DMS79 treated with DMSO at 0.1 percent for 48 hours (cell line): ENCODE measurements around the gene NR1H3.
A peak's percentile ranks its signal among the peaks of the same experiment; 100 is the strongest.
"Not testable (repeated sequence)": the region's sequence is repeated elsewhere in the genome, so short reads cannot be mapped to it uniquely, and the experiment has no call there.

Source experiments
- DNase-seq: peaks from one replicate; lab custom pipeline; 2025; lab: John Stamatoyannopoulos, UW

NR1H3 gene

DNA sequence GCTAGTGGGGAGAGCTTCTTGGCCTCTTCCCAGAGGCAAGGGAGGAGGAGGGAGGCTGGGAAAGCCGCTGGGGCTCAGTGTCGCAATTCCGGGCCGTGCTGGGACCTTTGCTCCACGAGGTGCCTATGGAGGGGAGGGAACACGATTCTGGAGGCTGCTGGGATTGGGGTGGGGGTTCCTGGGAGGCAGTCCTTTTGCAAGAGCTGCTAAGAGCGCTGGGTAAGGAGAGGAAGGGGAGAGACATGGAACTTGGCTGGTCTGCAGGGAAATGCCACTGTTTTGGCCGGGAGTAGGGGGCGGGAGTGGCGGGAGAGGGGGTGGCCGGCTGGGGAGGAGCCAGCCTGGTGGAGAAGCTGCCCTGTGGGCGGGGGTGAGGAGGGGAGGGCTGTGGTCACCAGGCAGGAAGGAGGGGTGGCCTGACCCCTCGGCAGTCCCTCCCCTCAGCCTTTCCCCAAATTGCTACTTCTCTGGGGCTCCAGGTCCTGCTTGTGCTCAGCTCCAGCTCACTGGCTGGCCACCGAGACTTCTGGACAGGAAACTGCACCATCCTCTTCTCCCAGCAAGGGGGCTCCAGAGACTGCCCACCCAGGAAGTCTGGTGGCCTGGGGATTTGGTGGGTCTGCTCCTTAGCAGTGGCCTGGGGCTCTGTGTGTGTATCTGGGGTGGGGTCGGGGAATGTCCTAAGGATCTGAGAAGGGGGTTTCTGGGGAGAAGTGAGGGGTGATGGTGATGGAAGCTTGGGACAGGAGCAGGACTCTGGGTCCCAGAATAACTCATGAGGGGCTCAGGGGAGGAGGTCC lies at the start of gene NR1H3:
Gene NR1H3 (plus strand): TSS at position 480 of the 800 bp plus-strand sequence. CDS start 1,221 bp downstream, outside the sequence.
- DNase-seq: no peak

DNA sequence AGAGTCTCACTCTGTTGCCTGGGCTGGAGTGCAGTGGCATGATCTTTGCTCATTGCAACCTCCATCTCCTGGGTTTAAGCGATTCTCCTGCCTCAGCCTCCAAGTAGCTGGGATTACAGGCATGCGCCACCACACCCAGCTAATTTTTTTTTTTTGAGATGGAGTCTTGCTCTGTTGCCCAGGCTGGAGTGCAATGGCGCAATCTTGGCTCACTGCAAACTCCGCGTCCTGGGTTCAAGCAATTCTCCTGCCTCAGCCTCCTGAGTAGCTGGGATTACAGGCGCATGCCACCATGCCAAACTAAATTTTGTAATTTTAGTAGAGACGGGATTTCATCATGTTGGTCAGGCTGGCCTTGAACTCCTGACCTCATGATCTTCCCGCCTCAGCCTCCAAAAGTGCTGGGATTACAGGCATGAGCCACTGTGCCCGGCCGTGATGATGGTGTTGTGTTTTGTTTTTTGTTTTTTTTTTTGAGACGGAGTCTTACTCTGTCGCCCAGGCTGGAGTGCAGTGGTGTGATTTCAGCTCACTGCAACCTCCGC lies 49.7 kb upstream of the NR1H3 start:
- not testable (repeated sequence) for DNase-seq

DNA sequence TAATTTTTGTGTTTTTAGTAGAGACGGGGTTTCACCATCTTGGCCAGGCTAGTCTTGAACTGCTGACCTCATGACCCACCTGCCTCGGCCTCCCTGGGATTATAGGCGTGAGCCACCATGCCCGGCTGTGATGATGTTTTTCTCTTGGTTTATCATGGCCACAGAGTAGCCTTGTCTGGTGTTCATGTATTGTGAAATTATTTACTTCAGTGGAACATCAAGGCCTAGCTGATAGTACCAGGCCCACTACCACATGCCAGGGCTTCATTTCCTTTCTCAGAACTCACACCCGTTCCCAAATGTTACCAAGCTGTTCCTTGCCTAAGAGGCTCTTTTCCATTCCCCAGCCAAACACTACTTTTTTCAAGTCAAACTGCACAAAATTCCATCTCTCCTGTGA lies 49.2 kb upstream of the NR1H3 start:
- DNase-seq: no peak

DNA sequence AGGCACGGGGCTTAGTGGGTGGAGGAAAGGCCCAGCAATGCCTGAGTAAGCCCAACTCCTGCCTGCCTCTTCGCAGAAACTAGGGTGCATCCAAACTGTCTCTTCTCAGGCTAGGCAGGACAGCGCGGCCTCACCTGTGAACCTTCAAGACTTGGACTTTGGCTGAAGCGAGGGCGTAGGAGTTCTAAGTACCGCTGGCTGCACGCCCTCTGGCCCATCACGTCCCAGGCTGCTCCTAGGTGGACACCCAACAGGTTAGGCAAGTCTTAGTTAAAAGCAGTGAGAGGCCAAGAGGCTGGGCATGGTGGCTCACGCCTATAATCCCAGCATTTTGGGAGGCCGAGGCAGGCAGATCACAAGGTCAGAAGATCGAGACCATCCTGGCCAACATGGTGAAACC lies 44.9 kb upstream of the NR1H3 start:
- no peak for DNase-seq

DNA sequence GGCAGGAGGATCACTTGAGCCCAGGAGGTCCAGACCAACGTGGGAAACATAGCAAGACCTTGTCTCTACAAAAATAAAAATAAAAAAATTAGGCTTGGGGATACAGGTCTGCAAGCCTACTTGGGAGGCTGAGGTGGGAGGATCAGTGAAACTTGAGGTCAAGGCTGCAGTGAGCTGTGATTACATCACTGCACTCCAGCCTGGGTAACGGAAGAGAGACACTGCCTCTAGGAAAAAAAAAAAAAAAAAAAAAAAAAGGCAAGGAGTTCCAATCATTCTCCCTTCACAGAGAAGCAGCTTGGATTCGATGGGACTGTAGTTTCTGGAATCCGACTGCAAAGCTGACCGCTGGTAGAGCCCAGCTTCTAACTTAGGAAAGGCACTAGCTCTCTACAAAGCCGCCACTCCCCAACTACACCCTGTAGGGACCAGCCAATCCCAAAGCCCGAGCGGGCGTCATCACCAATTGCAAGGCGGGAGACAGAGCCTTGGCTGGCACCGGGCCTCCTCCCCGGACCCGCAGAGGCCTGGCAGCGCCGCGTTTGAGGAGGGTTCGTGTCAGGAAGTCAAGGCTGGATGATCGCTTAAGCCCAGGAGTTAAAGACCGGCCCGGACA lies 43.7 kb upstream of the NR1H3 start:
- DNase-seq: peak; percentile 91

DNA sequence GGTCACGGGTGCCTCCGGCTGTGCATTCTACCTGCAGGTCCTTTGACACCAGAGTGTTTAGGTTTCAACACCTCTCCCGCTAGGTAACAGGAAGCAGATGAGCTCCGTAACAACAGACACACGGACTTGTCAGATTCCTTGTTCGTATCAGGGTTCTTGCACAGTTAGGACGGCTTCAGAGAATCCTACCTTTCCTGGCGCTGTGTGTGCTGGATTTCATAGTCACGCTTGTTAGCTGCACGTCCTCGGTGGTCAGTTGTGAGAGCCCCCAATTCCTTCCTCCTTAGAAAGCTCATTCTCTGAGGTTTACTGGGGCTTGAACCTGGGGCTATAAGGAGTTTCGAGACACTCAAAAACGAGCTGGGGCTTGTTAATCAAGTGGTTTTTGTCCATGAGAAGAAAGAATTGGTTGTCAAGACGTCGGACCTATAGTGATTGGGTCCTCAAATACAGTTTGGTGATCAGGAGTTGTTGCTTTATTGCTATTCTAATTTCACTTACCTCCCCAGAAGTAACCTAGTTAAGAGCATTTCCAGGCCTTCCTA lies 42.4 kb upstream of the NR1H3 start:
- peak; percentile 67 for DNase-seq

GRCh38 chr11:47216121-47216798 lies 41.5 kb upstream of the NR1H3 start:
- peak; percentile 78 for DNase-seq

- no peak for DNase-seq
These were observed 37.4 kb upstream of the NR1H3 start for GRCh38 chr11:47220401-47220821.

GRCh38 chr11:47222696-47223095 lies 35.1 kb upstream of the NR1H3 start:
- DNase-seq: no peak

GRCh38 chr11:47225552-47226400 lies 32.0 kb upstream of the NR1H3 start:
- no peak for DNase-seq

DNA sequence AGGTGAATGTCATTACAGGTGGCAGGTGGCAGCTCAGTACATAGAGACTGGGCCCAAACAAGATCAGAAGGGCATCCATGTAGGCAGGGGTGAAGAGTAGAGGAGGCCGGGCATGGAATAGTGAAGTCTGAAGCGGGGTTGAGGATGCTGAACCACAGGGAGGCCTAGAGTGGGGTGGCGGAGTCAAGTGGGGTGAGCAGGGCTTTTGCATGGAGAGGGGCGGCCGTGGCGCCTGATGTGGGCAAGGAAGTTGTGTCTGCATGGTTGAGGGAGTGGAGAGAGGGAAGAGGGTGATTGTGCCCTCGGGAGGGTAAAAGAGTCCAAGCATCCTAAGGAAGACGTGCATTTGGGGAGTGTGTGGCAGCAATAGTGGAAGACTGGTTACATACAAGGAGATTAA lies 28.6 kb upstream of the NR1H3 start:
- no peak for DNase-seq

GRCh38 chr11:47233051-47233450 lies 24.7 kb upstream of the NR1H3 start:
- no peak for DNase-seq

DNA sequence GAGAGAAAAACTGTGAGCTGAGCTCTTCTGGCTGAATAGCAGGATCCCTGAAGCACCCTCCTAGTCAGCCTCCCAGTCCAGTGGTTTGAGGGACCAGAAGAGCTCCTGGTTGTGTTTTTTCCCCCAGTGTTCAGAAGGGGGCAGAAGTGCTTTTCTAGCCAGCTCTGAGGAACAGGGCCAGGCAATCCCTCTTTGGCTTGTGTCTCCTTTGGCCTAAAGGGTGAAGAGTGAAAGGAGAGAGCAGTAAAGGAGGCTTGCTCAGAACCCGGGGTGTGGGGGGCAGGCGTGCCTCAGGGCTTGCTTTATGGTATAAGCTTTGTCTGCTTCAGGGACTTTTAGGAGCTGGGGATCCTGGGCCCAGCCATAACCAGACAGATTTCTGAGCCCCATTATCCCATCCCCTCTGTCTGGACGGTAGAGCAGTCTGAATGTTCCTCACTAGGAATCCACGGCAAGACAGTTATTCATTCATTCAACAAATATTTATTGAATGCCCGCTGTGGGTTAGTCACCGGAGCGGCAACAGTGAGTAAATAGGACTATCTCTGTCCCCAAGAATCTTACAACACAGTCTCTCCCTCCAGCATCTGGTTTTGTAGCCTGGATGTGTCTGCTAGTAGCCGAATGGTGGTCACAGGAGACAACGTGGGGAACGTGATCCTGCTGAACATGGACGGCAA lies 23.7 kb upstream of the NR1H3 start:
- DNase-seq: no peak

DNA sequence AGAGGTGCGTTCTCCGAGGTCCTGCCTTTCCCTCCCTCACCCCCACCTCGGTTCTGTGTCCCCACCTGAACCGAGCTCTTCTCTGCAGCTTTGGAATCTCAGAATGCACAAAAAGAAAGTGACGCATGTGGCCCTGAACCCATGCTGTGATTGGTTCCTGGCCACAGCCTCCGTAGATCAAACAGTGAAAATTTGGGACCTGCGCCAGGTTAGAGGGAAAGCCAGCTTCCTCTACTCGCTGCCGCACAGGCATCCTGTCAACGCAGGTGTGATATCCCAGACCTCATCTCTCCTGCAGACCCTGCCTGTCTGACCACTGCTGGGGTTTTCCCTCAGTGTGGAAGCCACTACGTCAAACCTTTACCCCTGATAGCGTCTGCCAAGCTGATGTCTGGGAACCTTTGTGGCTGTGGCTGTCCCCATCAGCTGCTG lies 23.1 kb upstream of the NR1H3 start:
- peak; percentile 40 for DNase-seq

DNA sequence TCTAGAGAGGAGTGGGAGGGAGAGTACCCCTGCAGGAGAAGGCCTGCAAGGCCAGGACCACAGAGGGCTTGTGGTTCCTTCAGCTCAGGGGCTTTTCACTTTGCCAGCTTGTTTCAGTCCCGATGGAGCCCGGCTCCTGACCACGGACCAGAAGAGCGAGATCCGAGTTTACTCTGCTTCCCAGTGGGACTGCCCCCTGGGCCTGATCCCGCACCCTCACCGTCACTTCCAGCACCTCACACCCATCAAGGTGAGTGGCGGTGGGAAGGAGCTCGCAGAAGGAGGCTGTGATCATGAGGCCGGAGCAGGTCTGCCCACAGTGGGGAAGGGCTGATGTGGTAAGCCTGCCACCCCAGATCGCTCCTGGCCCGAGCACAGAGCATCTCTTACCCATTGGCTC lies 22.6 kb upstream of the NR1H3 start:
- DNase-seq: no peak

GRCh38 chr11:47236482-47236881 lies 21.3 kb upstream of the NR1H3 start:
- no peak for DNase-seq

DNA sequence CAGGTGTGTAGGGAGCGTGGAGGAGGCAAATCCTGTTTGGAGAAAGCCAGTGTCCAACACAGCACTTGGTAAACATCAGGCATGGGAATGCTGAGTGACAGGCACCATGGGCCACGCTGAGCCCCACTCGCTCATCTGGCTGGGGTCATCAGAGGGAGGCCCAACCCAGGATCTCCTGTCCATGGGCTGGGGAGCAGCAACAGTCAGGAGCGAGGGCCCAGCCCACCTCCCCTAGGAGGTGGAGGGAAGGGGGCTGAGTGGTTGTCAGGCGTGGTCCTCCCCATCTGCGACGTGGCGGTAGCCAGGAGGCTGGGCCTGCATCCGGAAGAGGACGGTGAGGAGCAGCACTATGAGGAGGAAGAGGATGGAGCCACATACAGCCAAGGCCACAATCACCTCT lies 17.9 kb upstream of the NR1H3 start:
- DNase-seq: no peak

GRCh38 chr11:47241841-47242301 lies 15.9 kb upstream of the NR1H3 start:
- no peak for DNase-seq

- no peak for DNase-seq
These were observed 15.1 kb upstream of the NR1H3 start for GRCh38 chr11:47242596-47243192.

- peak; percentile 10 for DNase-seq
These were observed 14.3 kb upstream of the NR1H3 start for GRCh38 chr11:47243454-47243853.
